Uterus (tissue), 2 donors: Measurements from ENCODE around the gene PTGES3L.

ENCODE experiments used
- POLR2A ChIP-seq, 2 donors: fragments of 450-650 bp; IDR thresholded peaks; one replicate each; pipeline ENCODE4 v1.6.1; 2016; ENCODE audit warnings: antibody characterized with exemption in 2 of 2, mild to moderate bottlenecking in 1 of 2, moderate library complexity in 1 of 2
- TF ChIP-seq, protein P1 (sequence below), 4 experiments: fragments of 200-600 bp in 2 of 4; fragments of 450-650 bp in 2 of 4; sonication (generic) in 2 of 4; IDR thresholded peaks; one replicate each; pipeline ENCODE4 v1.5.1; 2016 to 2019; ENCODE audit warnings: antibody characterized with exemption in 4 of 4, mild to moderate bottlenecking in 2 of 4, moderate library complexity in 1 of 4

DNA sequence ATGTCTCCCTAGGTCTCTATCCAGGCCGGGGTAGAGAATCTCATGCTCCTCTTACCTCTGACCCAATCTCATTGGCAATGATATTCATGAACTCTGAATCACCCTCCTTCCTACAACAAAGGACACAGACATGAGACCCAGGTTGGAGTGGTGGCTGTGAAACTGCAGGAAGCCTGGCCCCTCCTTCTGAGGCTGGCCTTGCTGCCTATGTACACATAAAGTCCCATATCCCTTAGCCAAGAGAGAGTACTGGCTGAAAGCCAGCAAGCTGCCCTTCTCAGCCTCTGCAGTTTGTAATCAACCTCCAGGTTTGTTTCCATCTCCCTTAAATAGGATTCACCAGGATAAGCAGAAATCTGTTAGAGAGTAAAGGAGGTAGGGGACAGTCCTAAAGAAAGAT is 26.2 kb downstream of the PTGES3L start:
- TF ChIP-seq POLR2A (IDR thresholded peaks at IDR 0.05): no peak
- TF ChIP-seq, protein P1, sequence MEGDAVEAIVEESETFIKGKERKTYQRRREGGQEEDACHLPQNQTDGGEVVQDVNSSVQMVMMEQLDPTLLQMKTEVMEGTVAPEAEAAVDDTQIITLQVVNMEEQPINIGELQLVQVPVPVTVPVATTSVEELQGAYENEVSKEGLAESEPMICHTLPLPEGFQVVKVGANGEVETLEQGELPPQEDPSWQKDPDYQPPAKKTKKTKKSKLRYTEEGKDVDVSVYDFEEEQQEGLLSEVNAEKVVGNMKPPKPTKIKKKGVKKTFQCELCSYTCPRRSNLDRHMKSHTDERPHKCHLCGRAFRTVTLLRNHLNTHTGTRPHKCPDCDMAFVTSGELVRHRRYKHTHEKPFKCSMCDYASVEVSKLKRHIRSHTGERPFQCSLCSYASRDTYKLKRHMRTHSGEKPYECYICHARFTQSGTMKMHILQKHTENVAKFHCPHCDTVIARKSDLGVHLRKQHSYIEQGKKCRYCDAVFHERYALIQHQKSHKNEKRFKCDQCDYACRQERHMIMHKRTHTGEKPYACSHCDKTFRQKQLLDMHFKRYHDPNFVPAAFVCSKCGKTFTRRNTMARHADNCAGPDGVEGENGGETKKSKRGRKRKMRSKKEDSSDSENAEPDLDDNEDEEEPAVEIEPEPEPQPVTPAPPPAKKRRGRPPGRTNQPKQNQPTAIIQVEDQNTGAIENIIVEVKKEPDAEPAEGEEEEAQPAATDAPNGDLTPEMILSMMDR (IDR thresholded peaks at IDR 0.05): no peak
